Peyer's patch (tissue), 4 donors: ENCODE measurements around the gene WDR55. TPM values are rescaled to one million over a fixed set of nuclear protein-coding genes. Genes with fewer than 3 reads are reported as not detected.
"Not testable (repeated sequence)": the region's sequence is repeated elsewhere in the genome, so short reads cannot be mapped to it uniquely, and the experiment has no call there.

ENCODE experiments used
- DNase-seq, 3 donors: peaks; one replicate each; pipeline ENCODE4 v3.0.0-alpha.2; 2017 to 2019
- H3K27ac ChIP-seq, 4 donors: fragments of 200-600 bp; sonication (generic); one replicate each; pipeline ENCODE4 v1.5.1; 2016 to 2019
- H3K27me3 ChIP-seq, 2 donors: fragments of 200-600 bp; sonication (generic); one replicate each; pipeline ENCODE4 v1.5.1; 2019
- H3K36me3 ChIP-seq, 3 donors: fragments of 200-600 bp; sonication (generic); one replicate each; pipeline ENCODE4 v1.5.1; 2016 to 2019
- H3K4me1 ChIP-seq, 4 donors: fragments of 200-600 bp; sonication (generic); one replicate each; pipeline ENCODE4 v1.5.1; 2016 to 2019
- H3K4me3 ChIP-seq, 4 donors: fragments of 200-600 bp; sonication (generic); 1 replicate in 3 of 4; 2 replicates in 1 of 4; pipeline ENCODE4 v1.5.1; 2016 to 2019; ENCODE audit warnings: mild to moderate bottlenecking in 1 of 4
- H3K9me3 ChIP-seq, 4 donors: fragments of 200-600 bp; sonication (generic); one replicate each; pipeline ENCODE4 v1.5.1; 2016 to 2019; ENCODE audit warnings: mild to moderate bottlenecking in 1 of 4
- POLR2A ChIP-seq, 2 donors: fragments of 450-650 bp; IDR thresholded peaks; one replicate each; pipeline ENCODE4 v1.5.1; 2017; ENCODE audit warnings: antibody characterized with exemption in 2 of 2, mild to moderate bottlenecking in 2 of 2, moderate library complexity in 2 of 2
- total RNA-seq, 4 donors: library from RNA; depleted of rRNA; stranded (reverse); fragments of >200 nt; gene quantifications; one replicate each; pipeline ENCODE4 v1.1.0, GENCODE V29; 2016
- TF ChIP-seq, protein P1 (sequence below), 6 experiments: fragments of 450-650 bp in 4 of 6; fragments of 200-600 bp in 2 of 6; sonication (generic) in 1 of 6; IDR thresholded peaks; one replicate each; pipeline ENCODE4 v1.5.1; 2017 to 2019; ENCODE audit warnings: antibody characterized with exemption in 6 of 6, mild to moderate bottlenecking in 3 of 6, moderate library complexity in 1 of 6

The WDR55 gene, protein sequence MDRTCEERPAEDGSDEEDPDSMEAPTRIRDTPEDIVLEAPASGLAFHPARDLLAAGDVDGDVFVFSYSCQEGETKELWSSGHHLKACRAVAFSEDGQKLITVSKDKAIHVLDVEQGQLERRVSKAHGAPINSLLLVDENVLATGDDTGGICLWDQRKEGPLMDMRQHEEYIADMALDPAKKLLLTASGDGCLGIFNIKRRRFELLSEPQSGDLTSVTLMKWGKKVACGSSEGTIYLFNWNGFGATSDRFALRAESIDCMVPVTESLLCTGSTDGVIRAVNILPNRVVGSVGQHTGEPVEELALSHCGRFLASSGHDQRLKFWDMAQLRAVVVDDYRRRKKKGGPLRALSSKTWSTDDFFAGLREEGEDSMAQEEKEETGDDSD
- 10 to 100 TPM; 31.3 to 66.8 (median 39.7) TPM for total RNA-seq

DNA sequence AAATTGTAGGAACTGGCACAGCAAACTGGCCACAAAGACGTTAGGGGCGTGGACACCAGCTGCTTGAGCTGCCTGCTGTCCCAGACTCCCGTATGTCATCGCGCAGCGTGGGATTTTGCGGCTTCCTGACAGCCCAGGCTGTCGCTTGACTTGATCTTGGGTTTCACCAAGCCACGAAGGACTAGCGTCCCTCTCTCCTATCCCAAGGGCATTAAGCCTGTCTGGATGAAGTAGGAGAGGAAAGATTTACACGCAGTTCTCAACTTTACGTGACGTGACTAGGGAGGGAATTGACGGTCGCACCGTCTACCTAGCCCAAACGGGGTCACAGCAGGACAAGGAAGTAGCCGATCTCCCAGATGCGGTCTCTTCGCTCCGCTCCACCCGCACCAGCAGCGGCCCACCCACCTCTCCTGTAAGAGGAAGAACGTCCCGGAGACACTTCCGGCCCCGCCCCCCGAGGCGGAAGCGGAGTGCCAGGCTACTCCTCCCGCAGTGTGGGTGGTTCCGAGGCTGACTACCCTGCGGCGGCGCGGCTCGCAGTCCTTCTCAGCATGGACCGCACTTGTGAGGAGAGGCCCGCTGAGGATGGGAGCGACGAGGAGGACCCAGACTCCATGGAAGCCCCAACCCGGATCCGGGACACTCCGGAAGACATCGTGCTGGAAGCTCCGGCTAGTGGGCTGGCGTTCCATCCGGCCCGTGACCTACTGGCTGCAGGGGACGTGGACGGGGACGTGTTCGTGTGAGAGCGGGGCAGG is at the start of gene WDR55:
WDR55 (plus strand) TSS at position 546 of the 761 bp plus-strand sequence; CDS start at position 555, 9 bp downstream.
- H3K27ac ChIP-seq: peak within 1 kb of the TSS; percentile 89 to 94 (median 91)
- H3K4me1 ChIP-seq: peaks cover 0 to 23% (median 10%) of the 10 kb centered on the region in 4 donors
- DNase-seq: peak; percentile 97 to 99 (median 98)
- peak; percentile 76 to 90 for TF ChIP-seq POLR2A (IDR thresholded peaks at IDR 0.05)
- TF ChIP-seq, protein P1, sequence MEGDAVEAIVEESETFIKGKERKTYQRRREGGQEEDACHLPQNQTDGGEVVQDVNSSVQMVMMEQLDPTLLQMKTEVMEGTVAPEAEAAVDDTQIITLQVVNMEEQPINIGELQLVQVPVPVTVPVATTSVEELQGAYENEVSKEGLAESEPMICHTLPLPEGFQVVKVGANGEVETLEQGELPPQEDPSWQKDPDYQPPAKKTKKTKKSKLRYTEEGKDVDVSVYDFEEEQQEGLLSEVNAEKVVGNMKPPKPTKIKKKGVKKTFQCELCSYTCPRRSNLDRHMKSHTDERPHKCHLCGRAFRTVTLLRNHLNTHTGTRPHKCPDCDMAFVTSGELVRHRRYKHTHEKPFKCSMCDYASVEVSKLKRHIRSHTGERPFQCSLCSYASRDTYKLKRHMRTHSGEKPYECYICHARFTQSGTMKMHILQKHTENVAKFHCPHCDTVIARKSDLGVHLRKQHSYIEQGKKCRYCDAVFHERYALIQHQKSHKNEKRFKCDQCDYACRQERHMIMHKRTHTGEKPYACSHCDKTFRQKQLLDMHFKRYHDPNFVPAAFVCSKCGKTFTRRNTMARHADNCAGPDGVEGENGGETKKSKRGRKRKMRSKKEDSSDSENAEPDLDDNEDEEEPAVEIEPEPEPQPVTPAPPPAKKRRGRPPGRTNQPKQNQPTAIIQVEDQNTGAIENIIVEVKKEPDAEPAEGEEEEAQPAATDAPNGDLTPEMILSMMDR (IDR thresholded peaks at IDR 0.05): no peak
- H3K4me3 ChIP-seq: peak within 1 kb of the TSS; percentile 71 to 94 (median 86)
- H3K27me3 ChIP-seq: no peaks in the 10 kb centered on the region
- no peaks in the 10 kb centered on the region for H3K9me3 ChIP-seq
- H3K36me3 ChIP-seq: peaks cover 0 to 54% (median 0%) of the 10 kb centered on the region in 3 donors

DNA sequence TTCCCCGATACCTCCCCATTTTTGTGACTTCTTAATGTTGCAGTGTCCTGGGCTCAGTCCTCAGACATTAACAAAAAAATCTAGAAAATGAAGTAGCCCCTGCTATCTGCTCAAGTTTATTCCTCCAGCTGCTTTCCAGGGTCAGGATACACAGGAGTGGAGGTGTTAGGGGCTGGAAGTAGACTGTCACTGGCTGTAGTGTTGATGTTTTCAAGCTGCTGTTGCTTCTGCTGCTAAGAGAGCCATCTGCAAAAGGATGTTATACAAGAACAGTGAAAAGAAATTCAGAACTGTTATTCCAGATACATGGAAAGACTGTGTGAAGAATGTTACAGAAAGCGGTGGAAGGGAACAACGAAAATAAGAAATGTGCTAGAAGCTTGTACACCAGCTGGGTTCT is 42.4 kb upstream of the WDR55 start:
- Histone ChIP-seq H3K27me3 (no peaks in the 10 kb centered on the region), H3K4me3 (no peak overlapping the region), H3K27ac (no peak overlapping the region), H3K36me3 (no peaks in the 10 kb centered on the region), H3K4me1 (no peaks in the 10 kb centered on the region), H3K9me3 (no peaks in the 10 kb centered on the region)
- TF ChIP-seq POLR2A (IDR thresholded peaks at IDR 0.05): no peak
- TF ChIP-seq, protein P1 (IDR thresholded peaks at IDR 0.05): no peak
- DNase-seq: no peak

DNA sequence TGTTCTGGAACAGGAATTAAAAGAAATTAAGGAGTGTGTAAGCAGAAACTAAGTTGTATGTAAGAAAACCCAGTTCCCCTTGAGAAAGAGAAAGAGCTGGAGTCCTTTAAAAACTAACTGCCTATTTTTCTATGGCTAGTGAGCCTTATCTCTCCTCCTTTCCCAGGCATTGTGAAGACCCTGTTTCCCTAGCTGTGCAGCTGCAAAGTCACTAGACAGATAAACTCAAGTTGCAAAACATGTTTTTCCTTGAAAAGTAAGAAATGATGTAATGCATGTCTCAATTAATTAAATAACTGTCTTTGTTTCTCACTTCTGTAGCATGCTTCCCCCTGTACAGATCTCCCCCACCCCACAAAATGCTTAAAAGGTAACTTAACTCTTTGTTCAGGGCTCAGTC is 41.6 kb upstream of the WDR55 start:
- not testable (repeated sequence) for H3K9me3 ChIP-seq, H3K36me3 ChIP-seq, H3K4me3 ChIP-seq, H3K4me1 ChIP-seq, H3K27me3 ChIP-seq, H3K27ac ChIP-seq, DNase-seq

DNA sequence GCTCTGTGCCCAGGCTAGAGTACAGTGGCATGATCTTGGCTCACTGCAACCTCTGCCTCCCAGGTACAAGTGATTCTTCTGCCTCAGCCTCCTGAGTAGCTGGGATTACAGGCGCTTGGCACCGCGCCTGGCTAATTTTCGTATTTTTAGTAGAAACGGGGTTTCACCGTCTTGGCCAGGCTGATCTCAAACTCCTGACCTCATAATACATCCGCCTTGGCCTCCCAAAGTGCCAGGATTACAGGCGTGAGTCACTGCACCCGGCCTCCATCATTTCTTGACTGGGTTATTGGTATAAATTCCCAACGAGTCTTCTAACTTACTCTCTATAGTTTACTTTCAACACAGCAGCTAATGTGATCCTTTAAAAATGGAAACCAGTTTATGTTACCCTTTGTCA is 39.8 kb upstream of the WDR55 start:
- DNase-seq: not testable (repeated sequence)

DNA sequence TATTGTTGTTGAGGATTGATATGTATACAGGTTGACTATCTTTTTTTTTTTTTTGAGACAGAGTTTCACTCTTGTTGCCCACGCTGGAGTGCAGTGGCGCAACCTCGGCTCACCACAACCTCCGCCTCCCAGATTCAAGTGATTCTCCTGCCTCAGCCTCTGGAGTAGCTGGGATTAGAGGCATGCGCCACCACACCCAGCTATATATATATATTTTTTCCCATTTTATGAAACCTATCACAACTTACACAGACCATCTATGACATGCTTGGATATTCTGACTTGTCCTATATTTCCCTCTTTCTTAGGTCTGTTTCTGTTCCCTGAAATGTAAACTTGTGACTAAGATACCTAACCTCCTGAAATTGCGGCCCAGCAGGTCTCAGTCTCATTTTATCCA is 36.7 kb upstream of the WDR55 start:
- Histone ChIP-seq H3K4me3 (no peak overlapping the region), H3K36me3 (no peaks in the 10 kb centered on the region), H3K4me1 (peaks cover 0 to 10% (median 4%) of the 10 kb centered on the region in 4 donors), H3K27me3 (no peaks in the 10 kb centered on the region), H3K27ac (no peak overlapping the region), H3K9me3 (no peaks in the 10 kb centered on the region)
- no peak for TF ChIP-seq POLR2A (IDR thresholded peaks at IDR 0.05)
- TF ChIP-seq, protein P1 (IDR thresholded peaks at IDR 0.05): no peak
- no peak for DNase-seq

More for the DNA sequence above, 39.8 kb upstream of the WDR55 start:
- not testable (repeated sequence) for H3K36me3 ChIP-seq, H3K4me3 ChIP-seq, H3K27ac ChIP-seq, H3K27me3 ChIP-seq, H3K4me1 ChIP-seq, H3K9me3 ChIP-seq

DNA sequence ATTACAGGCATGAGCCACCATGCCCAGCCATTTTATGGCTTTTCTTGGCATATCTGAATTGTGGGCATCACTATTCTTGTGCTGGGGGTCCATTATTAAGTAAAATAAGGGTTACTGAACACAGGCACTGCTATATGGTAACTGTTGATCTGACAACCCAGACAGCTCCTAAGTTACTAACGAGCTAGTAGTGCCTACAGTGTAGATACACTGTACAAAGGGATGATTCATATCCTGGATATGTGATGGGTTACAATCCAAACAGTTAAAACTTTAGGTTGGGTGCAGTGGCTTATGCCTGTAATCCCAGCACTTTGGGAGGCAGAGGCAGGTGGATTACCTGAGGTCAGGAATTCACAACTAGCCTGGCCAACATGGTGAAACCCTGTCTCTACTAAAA is 36.0 kb upstream of the WDR55 start:
- Histone ChIP-seq H3K9me3 (no peaks in the 10 kb centered on the region), H3K36me3 (no peaks in the 10 kb centered on the region), H3K4me1 (peaks cover 0 to 15% (median 4%) of the 10 kb centered on the region in 4 donors), H3K27me3 (no peaks in the 10 kb centered on the region), H3K4me3 (no peak overlapping the region), H3K27ac (no peak overlapping the region)
- TF ChIP-seq, protein P1 (IDR thresholded peaks at IDR 0.05): no peak
- no peak for TF ChIP-seq POLR2A (IDR thresholded peaks at IDR 0.05)
- DNase-seq: no peak
